VCaP (cell line): ENCODE measurements around the gene POU2F3.
A peak's percentile ranks its signal among the peaks of the same experiment; 100 is the strongest.

Experiments used
- H3K27ac ChIP-seq: fragments of 450-650 bp; 2 replicates; pipeline ENCODE4 v1.5.1; 2017
- TF ChIP-seq, protein P1 (sequence below): fragments of 450-650 bp; conservative IDR thresholded peaks from 2 replicates; pipeline ENCODE4 v1.5.1; 2017; ENCODE audit warnings: mild to moderate bottlenecking, moderate library complexity

POU2F3 gene

DNA sequence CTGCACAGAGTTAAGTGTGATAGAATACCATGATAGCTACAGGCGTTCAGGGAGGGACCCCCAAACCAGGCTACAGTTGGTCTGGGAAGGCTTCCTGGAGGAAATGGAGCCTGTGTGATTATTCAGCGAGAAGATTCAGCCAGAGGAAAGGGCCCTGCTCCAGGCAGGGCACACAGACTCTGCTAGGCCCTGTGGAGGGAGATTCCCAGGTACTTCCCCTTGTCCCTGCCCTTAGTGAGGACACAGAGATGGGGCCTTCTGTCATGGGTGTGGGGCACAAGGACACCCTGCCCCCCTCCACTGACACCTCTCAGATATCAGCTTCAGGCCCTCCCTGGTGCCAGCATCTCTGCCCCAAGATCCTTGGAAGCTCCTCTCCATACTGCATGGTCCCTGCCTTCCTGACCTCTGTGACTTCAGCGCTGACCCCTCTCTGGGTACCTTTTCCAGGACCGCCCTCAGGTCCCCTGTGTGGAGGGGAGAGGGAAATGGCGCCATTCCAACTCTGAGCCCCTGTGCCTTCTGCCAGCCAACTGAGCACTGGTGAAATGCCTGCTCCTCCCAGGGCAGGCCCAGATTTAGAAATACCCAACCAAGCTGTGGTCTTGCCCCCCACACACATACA, 12.6 kb upstream of the POU2F3 start:
- no peak overlapping the region for H3K27ac ChIP-seq
- TF ChIP-seq, protein P1, sequence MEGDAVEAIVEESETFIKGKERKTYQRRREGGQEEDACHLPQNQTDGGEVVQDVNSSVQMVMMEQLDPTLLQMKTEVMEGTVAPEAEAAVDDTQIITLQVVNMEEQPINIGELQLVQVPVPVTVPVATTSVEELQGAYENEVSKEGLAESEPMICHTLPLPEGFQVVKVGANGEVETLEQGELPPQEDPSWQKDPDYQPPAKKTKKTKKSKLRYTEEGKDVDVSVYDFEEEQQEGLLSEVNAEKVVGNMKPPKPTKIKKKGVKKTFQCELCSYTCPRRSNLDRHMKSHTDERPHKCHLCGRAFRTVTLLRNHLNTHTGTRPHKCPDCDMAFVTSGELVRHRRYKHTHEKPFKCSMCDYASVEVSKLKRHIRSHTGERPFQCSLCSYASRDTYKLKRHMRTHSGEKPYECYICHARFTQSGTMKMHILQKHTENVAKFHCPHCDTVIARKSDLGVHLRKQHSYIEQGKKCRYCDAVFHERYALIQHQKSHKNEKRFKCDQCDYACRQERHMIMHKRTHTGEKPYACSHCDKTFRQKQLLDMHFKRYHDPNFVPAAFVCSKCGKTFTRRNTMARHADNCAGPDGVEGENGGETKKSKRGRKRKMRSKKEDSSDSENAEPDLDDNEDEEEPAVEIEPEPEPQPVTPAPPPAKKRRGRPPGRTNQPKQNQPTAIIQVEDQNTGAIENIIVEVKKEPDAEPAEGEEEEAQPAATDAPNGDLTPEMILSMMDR: no peak

DNA sequence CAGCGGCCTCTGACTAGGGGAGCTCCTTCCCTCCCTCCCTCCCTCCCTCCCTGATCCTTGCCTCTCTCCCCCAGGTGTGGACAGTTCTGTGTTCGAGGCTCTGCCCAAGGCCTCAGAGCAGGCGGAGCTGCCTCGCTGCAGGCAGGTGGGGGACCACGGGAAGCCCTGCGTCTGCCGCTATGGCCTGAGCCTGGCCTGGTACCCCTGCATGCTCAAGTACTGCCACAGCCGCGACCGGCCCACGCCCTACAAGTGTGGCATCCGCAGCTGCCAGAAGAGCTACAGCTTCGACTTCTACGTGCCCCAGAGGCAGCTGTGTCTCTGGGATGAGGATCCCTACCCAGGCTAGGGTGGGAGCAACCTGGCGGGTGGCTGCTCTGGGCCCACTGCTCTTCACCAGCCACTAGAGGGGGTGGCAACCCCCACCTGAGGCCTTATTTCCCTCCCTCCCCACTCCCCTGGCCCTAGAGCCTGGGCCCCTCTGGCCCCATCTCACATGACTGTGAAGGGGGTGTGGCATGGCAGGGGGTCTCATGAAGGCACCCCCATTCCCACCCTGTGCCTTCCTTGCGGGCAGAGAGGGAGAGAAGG, 11.1 kb upstream of the POU2F3 start:
- H3K27ac ChIP-seq: no peak overlapping the region
- TF ChIP-seq, protein P1: no peak; the same call in 1 of the 2 replicates

DNA sequence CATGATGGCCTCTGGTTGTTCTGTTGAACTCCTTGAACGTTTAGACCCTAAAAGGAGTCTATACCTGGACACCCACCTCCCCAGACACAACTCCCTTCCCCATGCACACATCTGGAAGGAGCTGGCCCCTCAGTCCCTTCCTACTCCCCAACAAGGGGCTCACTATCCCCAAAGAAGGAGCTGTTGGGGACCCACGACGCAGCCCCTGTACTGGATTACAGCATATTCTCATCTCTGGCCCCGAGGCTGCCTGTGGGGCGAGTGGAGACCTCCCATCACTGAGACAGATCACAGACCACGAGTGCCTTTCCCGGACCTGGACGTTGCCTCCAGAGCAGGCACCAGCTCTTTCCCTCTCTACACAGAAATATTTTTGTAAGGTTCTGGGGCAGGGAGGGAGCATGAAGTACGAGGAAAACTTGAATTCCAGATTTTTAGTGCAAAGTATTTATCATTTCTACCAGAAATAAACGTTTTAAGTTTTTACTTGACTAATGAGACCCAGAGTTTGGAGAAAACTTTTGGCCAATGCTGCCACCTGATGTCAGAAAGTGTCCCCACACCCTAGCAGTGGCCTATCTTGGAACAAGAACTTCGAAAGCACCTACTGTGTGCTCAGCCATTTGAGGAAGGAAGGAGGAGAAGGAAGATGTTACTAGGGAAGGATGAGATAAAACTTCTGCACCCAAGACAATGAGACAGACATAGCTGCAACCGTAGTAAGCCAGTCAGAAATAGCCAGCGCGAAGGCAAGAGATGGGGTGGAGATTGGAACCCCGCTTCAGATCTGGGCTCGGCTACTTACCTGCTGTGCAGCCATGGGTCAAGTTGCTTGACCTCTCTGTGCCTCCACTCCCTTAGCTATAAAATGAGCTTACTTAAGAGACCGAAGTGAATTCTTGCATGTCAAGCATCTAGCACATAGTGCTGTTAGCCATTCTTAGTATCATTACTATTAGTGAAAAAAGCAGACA, 10.2 kb upstream of the POU2F3 start:
- TF ChIP-seq, protein P1: peak; percentile 83

DNA sequence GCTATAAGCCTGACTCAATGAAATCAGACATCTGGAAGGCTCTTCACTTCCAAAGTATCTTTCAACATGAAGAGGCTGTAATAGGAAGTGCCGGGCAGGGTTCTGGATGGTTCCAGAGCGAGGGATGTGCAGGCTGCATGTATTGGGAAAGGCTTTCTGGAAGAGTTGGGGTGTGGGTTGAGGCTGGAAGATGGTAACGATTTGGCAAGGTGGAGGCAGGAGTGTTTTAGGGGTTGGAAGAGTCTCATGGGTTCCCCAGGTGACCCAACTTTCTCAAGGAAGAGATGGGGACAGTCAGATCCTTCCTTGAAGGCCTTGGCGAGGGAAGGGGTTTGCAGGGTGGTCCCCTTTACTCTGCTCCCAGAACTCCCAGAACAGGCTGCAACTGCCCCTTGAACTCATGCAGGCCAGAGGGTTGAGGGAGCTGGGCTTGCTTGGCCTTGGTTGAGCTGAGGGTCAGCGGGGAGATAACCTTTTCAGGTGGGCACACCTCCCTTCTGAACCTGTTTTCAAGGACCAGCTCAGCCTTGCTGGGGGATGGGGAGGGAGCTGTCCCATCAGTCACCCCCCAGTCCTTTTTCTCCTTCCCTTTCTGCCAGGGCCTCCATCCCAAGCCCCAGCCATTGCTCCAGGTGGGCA, 9.4 kb upstream of the POU2F3 start:
- H3K27ac ChIP-seq: no peak overlapping the region
- TF ChIP-seq, protein P1: no peak

More for the DNA sequence above, 10.2 kb upstream of the POU2F3 start:
- no peak overlapping the region for H3K27ac ChIP-seq

DNA sequence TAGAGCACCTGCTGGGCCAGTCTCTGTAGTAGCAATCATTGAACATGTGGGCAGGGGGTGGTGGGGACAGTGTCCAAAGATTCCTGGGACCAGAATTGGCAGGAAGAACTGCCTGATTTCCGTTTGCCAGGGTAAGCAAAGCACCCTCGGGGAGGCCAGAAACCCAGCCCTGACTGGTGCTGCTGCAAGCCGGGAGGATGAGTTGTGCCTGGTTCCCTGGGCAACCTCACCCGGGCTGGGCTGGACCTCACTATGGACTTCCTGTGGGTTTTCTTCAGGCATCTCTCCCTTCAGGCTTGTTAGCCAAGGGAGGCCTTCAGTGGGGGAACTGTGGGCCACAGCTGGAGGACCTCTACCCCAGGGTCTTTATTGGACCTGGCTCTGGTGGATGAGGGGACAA, 8.0 kb upstream of the POU2F3 start:
- TF ChIP-seq, protein P1: no peak
- no peak overlapping the region for H3K27ac ChIP-seq

DNA sequence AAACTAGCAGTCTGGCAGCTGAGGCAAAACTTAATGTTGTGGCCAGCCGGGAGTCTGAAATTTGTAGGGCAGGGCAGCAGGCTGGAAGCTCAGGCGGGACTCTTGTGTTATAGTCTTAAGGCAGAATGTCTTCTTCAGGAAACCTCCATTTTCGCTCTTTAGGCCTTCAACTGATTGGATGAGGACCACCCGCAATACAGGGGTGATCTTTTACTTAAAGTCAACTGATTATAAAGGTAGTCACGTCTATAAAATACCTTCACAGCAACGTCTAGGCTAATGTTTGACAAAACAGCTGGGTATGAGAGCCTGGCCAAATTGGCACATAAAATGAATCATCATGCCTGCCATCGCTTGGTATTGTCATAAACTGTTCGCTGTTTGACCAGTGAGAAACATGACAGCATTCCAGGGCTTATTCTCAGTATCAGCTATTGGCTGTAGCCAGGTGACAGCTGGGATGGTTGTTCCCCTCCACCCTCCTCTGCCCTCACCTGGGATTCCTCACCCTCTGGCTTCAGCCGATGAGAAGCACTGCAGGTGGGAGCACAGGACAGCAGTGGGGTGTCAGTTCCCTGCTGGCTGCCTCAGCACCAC, 6.6 kb upstream of the POU2F3 start:
- H3K27ac ChIP-seq: no peak overlapping the region
- TF ChIP-seq, protein P1: no peak
